ENCODE measurements around the gene SLC2A8. TPM values are rescaled to one million over a fixed set of nuclear protein-coding genes. Genes with fewer than 3 reads are reported as not detected.

Gene SLC2A8, protein sequence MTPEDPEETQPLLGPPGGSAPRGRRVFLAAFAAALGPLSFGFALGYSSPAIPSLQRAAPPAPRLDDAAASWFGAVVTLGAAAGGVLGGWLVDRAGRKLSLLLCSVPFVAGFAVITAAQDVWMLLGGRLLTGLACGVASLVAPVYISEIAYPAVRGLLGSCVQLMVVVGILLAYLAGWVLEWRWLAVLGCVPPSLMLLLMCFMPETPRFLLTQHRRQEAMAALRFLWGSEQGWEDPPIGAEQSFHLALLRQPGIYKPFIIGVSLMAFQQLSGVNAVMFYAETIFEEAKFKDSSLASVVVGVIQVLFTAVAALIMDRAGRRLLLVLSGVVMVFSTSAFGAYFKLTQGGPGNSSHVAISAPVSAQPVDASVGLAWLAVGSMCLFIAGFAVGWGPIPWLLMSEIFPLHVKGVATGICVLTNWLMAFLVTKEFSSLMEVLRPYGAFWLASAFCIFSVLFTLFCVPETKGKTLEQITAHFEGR
- total RNA-seq (2014; rRNA removed; shearing (Covaris generic)), result 36.2 and 37.5 TPM in 2 replicates

DNA sequence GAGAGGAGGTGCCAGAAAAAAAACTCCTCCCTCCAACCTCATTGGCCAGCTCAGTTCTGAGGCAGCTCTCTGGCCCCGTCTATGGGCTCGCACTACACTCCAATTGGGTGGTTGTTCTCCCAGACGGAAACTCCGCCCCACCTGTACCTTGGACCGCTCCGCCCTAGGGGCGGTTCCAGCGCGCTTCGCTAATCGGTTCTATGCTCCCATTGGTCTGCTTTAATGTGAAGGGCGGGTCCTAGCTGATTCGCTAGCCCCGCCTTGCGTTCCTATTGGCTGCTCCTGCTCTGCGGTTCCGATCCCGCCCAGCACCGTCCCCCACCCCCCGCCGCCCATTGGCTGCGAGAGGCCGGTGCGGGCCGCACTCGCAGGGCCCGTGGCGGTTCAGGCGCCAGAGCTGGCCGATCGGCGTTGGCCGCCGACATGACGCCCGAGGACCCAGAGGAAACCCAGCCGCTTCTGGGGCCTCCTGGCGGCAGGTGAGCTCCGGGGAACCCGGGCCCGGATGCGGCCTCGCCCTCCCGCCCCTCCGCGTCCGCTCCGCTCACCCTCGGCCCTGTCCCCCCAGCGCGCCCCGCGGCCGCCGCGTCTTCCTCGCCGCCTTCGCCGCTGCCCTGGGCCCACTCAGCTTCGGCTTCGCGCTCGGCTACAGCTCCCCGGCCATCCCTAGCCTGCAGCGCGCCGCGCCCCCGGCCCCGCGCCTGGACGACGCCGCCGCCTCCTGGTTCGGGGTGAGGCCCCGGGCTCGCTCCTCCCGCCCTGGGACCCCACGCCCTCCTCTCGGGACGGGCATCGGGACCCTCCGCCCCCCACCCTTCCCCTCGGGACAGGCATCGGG, at the start of gene SLC2A8:
SLC2A8 (plus strand) TSS at position 362 of the 838 bp plus-strand sequence; CDS start at position 424, 62 bp downstream.
- peak; percentile 100 for DNase-seq (ENCODE audit: low spot score)

DNA sequence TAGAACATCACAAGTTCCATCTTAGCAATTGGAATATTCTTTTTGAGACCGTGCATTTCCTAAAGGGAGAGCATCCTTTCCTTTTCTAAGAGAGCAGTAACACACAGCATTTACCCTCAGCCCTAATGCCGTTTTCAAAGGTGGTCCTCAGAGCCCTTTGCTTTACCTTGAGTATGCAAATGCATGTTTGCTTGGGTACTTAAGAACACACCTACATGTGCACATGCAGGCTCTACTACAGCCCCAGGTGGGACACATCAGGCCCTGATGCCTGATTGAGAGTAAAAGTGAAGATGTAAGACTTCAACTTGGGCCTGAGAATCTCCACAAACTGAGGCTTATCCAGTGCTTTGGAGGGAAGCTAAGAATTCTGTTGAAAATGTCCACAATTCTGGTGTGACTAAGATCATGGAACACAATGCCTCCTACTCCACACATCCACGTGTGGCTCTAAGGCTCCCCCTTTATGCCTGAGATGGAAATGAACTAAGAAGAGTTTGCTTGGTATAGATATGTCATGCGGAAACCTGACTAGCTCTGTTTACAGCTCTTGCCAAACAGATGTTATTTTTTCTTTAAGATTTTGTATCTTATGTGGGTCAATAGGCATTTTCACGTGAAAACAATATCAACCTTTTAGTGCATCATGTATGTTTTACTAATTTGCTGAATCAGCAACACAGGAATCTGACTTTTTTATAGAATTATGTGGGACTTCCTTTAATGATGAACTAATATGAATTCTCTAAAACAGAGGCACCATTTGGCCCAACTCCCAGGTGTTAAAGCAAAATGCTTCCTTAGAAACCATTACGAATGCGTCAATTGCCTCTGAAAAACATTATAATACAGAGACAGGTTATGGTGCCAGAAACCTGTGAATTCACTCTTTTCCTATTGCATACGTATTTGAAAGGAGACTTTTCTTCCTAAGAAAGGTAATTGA, 48.9 kb upstream of the SLC2A8 start:
- peak; percentile 32 for DNase-seq (ENCODE audit: low spot score)

DNA sequence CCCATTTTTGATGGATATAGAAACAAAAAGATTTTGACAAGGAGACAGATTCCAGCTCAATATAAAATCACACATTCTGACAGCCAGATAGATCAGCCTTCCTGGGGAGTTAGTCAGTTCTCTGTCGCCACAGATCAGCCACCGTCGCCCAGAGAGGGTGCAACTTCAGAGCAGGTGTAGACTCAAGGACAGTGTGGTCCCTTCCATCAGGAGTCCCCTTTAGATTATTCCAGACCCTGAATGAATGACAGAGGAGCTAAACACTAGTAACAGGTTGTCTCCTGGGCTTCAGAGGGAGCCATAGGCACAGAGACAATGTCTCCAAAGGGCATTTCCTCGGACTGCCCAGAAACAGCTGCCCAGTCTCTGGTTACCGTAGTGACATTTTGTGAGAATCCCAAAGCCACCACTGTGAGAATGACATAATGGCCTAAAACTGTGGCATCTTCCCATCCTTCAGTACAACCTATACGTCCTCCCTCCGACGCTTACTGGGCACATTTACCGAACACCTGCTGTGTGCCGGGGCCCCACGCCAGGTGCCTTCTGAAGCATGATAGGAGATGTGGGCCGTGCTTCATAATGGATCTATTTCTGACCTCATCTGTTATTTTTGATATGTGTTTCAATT, 47.4 kb upstream of the SLC2A8 start:
- no peak for DNase-seq (ENCODE audit: low spot score)

DNA sequence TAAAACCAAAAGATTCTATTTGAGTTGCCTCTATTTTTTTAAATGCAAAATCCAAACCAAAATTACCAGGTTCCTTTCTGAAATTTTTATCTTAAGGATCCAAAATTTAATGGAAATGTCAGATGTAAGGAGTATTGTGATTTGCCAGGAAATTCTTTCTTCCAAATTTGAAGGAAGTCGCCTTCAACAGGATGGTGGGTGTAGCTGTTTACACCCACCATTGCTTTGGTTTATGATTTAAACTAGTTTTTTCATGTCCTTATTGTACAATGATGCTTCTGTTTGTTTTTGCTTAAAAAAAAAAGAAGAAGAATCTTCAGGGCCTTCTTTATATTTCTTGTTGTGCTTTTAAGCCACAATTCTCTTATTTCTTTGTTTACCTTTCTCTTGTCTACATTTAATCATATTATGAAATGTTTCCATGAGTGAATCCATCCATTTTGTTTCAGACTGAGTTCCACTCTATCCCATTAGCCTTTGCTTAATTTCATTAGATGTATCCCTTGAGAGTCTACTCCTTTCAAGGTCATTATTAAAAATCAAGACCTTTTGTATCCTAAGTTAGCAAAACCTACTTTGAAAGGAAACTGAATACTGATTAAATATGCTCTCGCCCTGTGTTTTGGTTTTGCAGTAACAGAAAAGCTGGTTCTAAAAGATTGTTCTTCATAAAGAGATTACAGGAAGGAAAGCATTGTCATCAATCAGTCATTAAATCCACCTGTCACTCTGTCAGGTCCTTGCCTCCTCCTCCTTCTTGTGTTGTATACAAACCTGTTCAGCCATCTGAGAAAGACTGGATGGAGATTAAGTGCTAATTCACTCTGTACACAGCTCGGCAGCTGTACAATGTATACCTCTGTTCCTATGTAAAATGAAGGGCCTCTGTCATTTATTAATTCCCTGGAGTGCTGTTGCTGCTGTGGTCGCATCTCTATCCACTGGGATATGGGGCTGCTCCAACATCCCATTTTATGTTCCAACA, 45.5 kb upstream of the SLC2A8 start:
- no peak for DNase-seq (ENCODE audit: low spot score)

DNA sequence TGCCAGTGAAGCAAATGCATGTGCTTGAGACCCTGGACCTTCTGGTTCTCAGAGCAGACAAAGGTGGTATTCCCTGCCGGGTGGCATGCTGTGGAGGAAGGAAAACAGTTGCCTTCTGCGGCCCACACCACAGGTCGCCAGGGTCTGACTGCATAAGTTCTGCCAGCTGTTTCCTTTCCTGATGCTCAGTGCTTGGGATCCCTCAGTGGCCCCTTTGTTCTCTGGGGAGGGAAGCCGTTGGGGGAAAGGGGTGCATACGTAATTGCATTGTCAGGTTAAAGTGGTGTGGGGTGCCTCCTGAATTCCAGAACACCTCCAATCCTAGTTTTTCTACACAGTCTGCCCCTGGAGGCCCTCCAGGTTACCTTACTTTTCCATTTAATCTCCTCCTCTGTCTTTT, 43.1 kb upstream of the SLC2A8 start:
- DNase-seq (ENCODE audit: low spot score), result no peak

DNA sequence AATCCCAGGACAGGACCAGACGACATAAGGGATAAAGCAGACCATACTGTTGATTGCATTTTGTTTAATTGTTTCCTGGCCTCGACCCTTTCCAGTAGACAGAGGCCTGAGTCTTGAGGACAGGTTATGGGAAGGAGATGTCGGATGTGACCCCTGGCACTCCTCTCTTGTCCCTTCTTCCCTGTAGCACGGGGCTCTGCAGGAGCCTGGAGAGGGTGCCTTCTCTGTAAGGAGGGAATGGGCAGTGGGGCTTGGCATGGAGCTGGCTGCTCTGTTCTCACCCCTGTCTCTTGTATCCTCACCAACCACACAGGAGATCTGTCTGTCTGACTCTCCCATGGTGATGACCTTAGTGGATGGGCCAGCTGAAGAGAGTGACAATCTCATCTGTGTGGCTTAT, 40.1 kb upstream of the SLC2A8 start:
- DNase-seq (ENCODE audit: low spot score), result no peak

DNA sequence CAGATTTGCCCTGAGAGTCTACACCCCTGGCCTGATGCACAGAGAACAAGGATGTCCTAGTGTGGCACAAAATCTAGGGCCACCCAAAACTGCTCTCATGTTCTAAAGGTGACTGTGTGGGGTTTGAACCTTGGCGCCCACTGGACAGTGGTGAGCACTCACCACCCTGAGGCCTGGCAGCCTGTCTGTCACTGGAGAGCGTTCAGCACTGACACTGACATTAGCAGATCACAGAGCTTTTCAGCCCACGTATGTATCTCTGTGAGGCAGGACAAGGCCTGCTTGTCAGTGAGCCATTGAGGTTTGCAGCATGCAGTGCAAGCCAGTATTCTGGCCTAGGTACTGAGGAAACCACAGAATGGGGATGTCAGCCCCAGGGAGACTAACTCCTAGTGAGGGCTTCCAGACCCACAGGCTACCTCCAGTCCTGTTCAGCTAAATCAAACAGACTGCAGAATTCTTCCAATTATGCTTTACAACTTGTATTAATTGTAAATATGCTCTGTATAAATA, 38.9 kb upstream of the SLC2A8 start:
- DNase-seq (ENCODE audit: low spot score), result no peak

DNA sequence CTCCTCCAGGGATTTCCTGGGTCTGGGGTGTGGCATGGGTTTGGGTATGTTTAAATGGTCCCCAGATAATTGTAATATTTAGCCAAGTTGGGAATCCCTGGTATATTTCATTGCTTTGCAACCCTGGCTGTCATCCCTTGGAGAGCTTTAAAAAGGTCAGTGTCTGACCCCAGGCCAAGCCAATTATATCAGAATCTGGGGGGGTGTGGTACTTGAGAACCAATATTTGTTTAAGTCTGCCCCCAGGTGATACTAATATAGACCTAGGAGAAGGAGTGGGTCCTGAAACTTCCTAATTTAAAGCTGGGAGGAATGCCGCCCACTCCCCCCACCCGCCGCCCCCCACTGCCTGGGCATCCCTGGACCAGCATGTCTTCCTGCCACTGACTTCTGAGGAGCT, 38.2 kb upstream of the SLC2A8 start:
- DNase-seq (ENCODE audit: low spot score), result no peak

DNA sequence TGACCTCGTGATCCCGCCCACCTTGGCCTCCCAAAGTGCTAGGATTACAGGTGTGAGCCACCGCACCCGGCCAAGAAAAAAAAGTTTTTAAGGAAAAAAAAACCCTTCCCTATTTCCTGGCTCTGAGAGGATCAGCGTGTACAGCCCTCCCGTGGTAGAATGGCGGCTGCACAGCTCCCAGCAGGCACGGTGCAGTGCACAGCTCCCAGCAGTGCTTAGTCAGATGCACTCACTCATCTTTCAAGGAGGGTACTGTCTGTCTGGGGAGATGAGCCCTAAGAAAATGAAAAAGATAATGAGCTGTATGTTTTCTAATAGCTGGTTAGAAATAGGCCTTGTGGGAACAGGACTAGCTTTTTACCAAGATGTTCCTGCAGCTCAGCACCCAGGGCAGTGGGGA, 36.7 kb upstream of the SLC2A8 start:
- DNase-seq (ENCODE audit: low spot score), result no peak

DNA sequence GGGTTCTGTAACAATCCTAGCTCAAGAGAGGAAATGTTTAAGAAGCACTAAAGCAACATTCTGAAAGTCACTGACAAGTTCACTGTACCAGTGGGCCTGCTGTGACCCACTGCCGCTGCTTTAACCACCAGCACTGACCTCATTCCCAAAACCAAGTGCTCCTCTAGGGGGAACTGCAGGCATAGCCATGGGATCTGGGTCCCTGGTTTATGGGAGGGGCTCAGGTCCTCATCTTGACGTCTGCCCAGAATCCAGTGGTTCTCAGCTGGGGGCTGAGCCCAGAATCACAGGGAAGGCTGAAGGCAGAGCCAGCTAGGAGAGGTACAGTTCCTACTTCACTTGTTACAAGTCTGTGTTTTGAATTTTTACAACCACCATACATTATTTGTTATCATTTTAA, 36.1 kb upstream of the SLC2A8 start:
- peak; percentile 17 for DNase-seq (ENCODE audit: low spot score)

DNA sequence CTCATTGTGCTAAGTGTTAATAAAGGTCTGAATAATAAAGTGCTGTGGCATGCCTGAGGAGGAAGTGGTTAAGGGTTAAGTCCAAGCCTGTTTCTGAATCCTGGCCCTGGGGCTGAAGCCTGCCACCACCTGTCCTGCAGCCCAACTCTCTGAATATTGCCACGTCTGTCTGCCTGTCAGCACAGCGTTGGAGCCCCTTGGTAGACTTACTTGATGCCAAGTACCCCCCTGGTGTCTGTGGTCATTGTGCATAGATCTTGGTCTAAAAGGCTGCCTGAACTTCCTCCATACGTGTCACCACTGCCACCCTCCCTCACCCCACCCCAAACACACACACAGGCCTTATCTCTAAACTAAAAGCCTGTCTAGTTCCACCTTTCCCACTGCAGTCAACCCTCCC, 35.4 kb upstream of the SLC2A8 start:
- peak; percentile 52 for DNase-seq (ENCODE audit: low spot score)

DNA sequence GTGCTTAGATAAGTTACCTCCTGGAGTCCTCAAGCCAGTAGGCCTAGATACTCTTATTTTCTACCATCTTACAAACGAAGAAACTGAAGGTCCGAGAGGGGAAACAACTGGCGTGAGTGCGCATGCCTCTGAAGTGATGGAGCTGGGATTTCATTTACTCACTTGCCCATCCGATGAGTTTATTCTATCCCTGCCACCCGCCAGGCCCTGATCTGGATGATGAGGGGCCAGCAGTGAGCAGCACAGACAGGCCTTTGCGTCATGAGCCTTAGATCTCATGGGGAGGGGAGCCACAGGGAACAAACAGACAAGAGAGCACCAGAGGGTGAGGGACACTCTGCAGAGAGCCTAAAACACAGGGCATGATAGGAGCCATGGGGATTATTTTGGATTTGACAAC, 34.1 kb upstream of the SLC2A8 start:
- DNase-seq (ENCODE audit: low spot score), result no peak

DNA sequence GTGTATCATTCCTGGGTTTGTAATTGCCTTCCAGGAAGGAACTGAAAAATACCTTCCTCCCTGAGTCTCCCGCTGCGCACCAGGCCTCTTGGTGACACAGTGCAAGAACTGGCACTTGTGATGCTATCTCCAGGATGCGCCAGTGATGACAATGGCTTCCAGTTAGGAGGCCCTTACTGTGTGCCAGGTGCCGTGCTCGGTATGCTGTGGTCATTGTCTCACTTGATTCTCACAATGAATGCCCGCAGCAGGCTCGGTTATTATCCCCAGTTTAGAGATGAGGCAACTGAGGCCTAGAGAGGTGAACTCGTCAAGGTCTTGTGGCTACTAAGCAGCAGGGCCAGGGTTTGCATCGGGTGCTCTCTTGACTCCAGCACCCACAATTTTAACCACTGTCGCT, 31.5 kb upstream of the SLC2A8 start:
- DNase-seq (ENCODE audit: low spot score), result no peak

DNA sequence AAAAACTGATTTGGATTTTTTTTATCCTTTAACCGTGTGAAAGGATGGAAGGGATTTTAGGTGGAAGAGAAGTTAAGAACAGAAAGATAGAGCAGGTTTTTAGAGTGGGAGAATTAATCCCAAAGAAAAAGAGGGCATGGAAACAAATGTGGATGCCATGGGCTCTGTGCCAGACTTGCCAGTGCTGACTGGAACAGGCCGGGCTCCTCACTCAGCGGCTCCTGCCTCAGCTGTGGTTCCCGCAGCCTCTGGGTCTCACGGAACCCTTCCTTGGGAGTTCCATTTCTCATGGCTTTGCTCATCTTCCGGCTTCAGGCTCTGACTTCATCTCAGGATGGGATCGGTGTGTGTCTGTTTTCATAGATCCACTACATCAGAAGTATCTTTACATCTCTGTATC, 30.4 kb upstream of the SLC2A8 start:
- DNase-seq (ENCODE audit: low spot score), result no peak

DNA sequence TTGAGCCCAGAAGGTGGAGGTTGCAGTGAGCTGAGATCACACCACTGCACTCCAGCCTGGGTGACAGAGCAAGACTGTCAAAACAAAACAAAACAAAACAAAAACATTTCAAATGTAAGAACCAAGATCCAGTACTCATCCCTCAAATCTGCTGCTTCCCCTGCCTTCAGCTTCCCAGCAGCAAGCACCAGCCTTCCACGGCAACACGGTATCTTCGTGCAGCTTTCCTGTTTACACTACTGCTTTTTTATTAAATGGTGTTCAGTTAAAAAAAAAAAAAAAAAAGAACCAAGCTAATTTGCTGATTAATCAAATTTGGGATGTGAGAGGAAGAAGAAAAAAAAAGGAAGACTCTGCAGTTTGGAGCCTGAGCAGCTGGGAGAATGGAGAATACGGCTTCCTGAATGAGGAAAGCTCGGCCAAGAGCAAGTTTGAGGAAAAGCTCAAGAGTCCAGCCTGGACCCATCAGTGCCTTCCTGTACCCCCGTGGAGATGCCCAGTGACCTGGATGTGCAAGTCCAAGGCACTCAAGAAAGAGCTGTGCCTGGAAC, 28.0 kb upstream of the SLC2A8 start:
- DNase-seq (ENCODE audit: low spot score), result no peak

DNA sequence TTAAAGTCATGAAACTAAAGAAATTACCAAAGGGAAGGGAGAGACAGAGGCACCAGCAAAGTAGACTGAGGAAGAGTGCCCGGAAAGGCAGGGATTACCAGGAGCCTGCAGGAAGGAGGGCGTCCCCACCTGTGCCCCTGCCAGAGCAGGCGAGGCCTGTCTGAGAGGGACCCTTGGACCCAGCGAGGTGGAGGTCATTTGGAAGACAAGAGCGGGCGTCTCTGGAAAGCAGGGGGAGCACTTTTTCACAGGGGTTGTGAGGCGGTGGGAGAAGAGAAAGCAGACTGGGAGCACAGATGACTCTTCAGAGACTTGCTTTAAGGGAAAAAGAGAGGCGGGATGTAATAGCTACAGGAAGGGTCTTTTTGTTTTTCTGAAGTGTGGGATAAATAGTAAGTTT, 27.5 kb upstream of the SLC2A8 start:
- DNase-seq (ENCODE audit: low spot score), result no peak

DNA sequence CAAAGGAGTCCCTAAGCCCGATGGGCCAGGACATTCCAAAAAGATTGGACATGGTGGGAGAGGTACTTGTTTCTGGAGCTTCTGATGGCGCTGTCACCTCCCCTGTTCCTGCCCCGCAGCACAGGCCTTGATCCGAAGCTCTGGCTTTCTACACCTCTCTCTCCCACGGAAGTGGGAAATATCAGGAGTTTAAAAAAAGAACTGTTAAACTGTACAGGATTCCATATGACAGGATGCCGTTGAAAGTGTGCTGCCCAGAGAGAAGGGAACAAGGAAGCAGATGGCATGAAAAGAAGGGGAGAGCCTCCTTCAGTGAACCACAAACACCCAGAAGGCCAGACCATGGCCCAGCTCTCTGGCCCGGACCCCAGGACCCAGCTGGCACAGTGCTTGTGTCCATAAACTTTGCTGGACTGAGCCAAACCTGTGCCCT, 26.8 kb upstream of the SLC2A8 start:
- no peak for DNase-seq (ENCODE audit: low spot score)

DNA sequence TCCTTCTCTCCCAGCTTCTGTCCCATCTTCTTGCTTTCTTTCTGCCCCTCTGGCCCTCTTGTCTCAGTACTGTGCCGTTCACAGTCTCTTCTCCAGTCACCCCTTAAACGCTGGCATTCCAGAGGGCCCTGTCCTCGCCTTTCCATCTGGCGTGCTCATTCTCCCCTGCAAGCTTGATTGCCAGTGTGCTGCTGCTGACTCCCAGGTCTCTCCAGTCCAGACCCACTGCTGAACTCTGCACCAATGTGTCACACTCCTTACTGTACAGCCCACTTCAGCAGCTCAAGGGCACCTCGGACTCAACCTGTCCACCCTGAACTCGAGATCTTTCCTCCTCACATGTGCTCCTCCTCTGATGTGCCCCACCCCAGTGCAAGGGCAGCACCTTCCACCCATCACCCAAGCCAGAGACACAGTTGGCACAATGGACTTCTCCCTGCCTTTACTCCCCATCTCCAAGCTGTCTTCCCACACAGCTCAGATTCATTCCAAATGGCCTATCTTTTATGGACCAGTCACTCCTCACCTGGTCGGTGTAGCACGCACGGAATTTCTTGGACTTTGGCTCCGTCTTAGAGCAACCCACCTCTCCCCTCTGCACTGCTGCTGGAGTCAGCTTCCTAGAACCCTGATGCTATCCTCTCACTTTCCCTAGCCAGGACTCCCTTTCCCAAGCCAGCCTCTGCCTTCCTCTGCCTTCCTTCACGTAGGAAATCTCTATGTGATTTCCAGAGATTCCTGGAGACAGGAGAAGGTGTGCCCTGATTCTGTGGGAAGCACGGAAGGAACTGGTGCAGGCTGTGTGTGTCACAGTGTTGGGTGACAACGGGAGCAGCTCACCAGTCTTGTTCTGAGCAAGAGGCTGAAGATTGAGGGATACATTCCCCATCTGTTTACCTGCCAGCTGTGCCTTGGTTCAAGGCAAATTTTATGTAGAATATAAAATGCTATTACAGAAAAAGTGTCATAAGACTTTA, 26.0 kb upstream of the SLC2A8 start:
- DNase-seq (ENCODE audit: low spot score), result no peak
